Skin of body (tissue), 2 donors: Measurements from ENCODE around the gene PRELID1. TPM values are rescaled to one million over a fixed set of nuclear protein-coding genes. Genes with fewer than 3 reads are reported as not detected.
"Not testable (repeated sequence)": the region's sequence is repeated elsewhere in the genome, so short reads cannot be mapped to it uniquely, and the experiment has no call there.

ENCODE experiments used
- DNase-seq: peaks from one replicate; lab custom pipeline; 2025; lab: John Stamatoyannopoulos, UW
- total RNA-seq: library from RNA; depleted of rRNA; stranded (reverse); fragments of >200 nt; gene quantifications from one replicate; pipeline ENCODE4 v1.2.3, GENCODE V29; 2014

Gene PRELID1
- total RNA-seq, 1 donor from 2014 or later: 42.8 TPM

- no peak for DNase-seq
These were observed 3.9 kb upstream of the PRELID1 start for GRCh38 chr5:177299697-177300096.

- DNase-seq: peak; percentile 49
These were observed 3.2 kb upstream of the PRELID1 start for GRCh38 chr5:177300236-177300880.

GRCh38 chr5:177300951-177301350 lies 2.6 kb upstream of the PRELID1 start:
- DNase-seq: no peak

GRCh38 chr5:177301503-177302165 lies 2.0 kb upstream of the PRELID1 start:
- no peak for DNase-seq

- no peak for DNase-seq
These were observed 1.1 kb upstream of the PRELID1 start for GRCh38 chr5:177302354-177303110.

GRCh38 chr5:177303925-177304391 lies 359 bp downstream of the PRELID1 start:
- DNase-seq: no peak

GRCh38 chr5:177304392-177305119 lies 957 bp downstream of the PRELID1 start:
- no peak for DNase-seq

- DNase-seq: not testable (repeated sequence)
These were observed 2.6 kb downstream of the PRELID1 start for GRCh38 chr5:177306103-177306640.

GRCh38 chr5:177306674-177307543 lies 3.3 kb downstream of the PRELID1 start:
- no peak for DNase-seq

GRCh38 chr5:177307544-177308363 lies 4.2 kb downstream of the PRELID1 start:
- DNase-seq: no peak

GRCh38 chr5:177308740-177309139 lies 5.1 kb downstream of the PRELID1 start:
- no peak for DNase-seq

GRCh38 chr5:177309351-177310191 lies 6.0 kb downstream of the PRELID1 start:
- no peak for DNase-seq

GRCh38 chr5:177310332-177310731 lies 6.7 kb downstream of the PRELID1 start:
- no peak for DNase-seq

- DNase-seq: no peak
These were observed 7.3 kb downstream of the PRELID1 start for GRCh38 chr5:177310757-177311391.

GRCh38 chr5:177311392-177311722 lies 7.8 kb downstream of the PRELID1 start:
- DNase-seq: no peak

GRCh38 chr5:177311723-177312648 lies 8.4 kb downstream of the PRELID1 start, which contains the start of gene MXD3:
Gene MXD3 (minus strand): TSS chr5:177311898. CDS start chr5:177311830, 68 bp downstream.
- DNase-seq: peak; percentile 83

GRCh38 chr5:177312649-177313181 lies 9.1 kb downstream of the PRELID1 start:
- DNase-seq: no peak
